Natural killer cell (primary cell): Measurements from ENCODE around the gene MET. TPM values are rescaled to one million over a fixed set of nuclear protein-coding genes. Genes with fewer than 3 reads are reported as not detected.
"Not testable (repeated sequence)": the region's sequence is repeated elsewhere in the genome, so short reads cannot be mapped to it uniquely, and the experiment has no call there.

Experiments
- ATAC-seq, 3 donors: fragments of 150-1000 bp in 2 of 3; fragments of 200-7000 bp in 1 of 3; cut with Tn5 transposase; 1 replicate in 1 of 3; 2 replicates in 2 of 3; pipeline ENCODE4 v1.10.0; 2021; ENCODE audit warnings: mild to moderate bottlenecking in 2 of 3, moderate library complexity in 2 of 3
- DNase-seq, 2 donors: peaks; one replicate each; pipeline versions ENCODE4 v3.0.0 to v3.0.0-alpha.2; 2013 to 2021; ENCODE audit warnings: mixed read lengths in 1 of 2
- H3K27ac ChIP-seq: one replicate; pipeline ENCODE4 v1.5.1; 2013; ENCODE audit warnings: mild to moderate bottlenecking, low read length
- H3K27me3 ChIP-seq: one replicate; pipeline ENCODE4 v1.6.1; 2013; ENCODE audit warnings: low read length; ENCODE audit not compliant: control insufficient read depth, insufficient read depth
- H3K36me3 ChIP-seq: one replicate; pipeline ENCODE4 v1.6.1; 2013; ENCODE audit warnings: low read length; ENCODE audit not compliant: control insufficient read depth, insufficient read depth
- H3K4me1 ChIP-seq: one replicate; pipeline ENCODE4 v1.6.1; 2013; ENCODE audit warnings: low read length; ENCODE audit not compliant: control insufficient read depth, insufficient read depth
- H3K4me3 ChIP-seq: one replicate; pipeline ENCODE4 v1.5.1; 2013; ENCODE audit warnings: low read length
- H3K9me3 ChIP-seq: one replicate; pipeline ENCODE4 v1.6.1; 2013; ENCODE audit warnings: low read length; ENCODE audit not compliant: control insufficient read depth, insufficient read depth
- H3K27ac Mint-ChIP-seq, 2 donors: one replicate each; pipeline ENCODE4 v1.8.0; 2022; ENCODE audit warnings: mild to moderate bottlenecking in 2 of 2, mixed read lengths in 2 of 2, moderate library complexity in 1 of 2
- H3K27me3 Mint-ChIP-seq, 2 donors: one replicate each; pipeline ENCODE4 v1.8.0; 2022; ENCODE audit warnings: low read depth in 2 of 2, mixed read lengths in 2 of 2
- H3K36me3 Mint-ChIP-seq: one replicate; pipeline ENCODE4 v1.8.0; 2022; ENCODE audit warnings: mixed read lengths
- H3K4me1 Mint-ChIP-seq, 2 donors: one replicate each; pipeline ENCODE4 v1.8.0; 2022; ENCODE audit warnings: mixed read lengths in 2 of 2
- H3K4me3 Mint-ChIP-seq: one replicate; pipeline ENCODE4 v1.8.0; 2022; ENCODE audit warnings: mild to moderate bottlenecking, moderate library complexity, mixed read lengths
- H3K9me3 Mint-ChIP-seq, 2 donors: one replicate each; pipeline ENCODE4 v1.8.0; 2022; ENCODE audit warnings: mixed read lengths in 2 of 2
- CTCF ChIP-seq: fragments of 200-600 bp; IDR thresholded peaks from one replicate; pipeline ENCODE4 v1.8.0; 2022; ENCODE audit warnings: antibody characterized with exemption
- WGBS: methylation state at CpG from one replicate; pipeline ENCODE4 v1.1.7; 2013; ENCODE audit warnings: missing lambda C conversion rate; ENCODE audit not compliant: insufficient coverage; 5-methylcytosine and 5-hydroxymethylcytosine counted together
- intact Hi-C: fragments of 100-400 bp; cut with micrococcal nuclease; formaldehyde crosslinking; loops from one replicate; pipeline ENCODE4 v1.14.2; 2022
- total RNA-seq, 4 donors: library from RNA; stranded (reverse); fragments of 120-200 nt in 1 of 4; gene quantifications; one replicate each; pipeline versions ENCODE4 v1.2.3 to v1.2.4, GENCODE V29; 2013 to 2022

MET gene
- total RNA-seq, 3 donors from 2014 or later (not counting 1 experiment from before 2014, with no cell fraction given): 0.16 TPM; not detected in 2

GRCh38 chr7:116810267-116811116 lies 138.5 kb downstream of the MET start:
- no peaks in the 10 kb centered on the region for H3K9me3 Mint-ChIP-seq
- no peaks in the 10 kb centered on the region for H3K4me1 Mint-ChIP-seq
- H3K27me3 ChIP-seq: no peaks in the 10 kb centered on the region
- no peaks in the 10 kb centered on the region for H3K9me3 ChIP-seq
- no peak overlapping the region for H3K4me3 ChIP-seq
- no peak overlapping the region for H3K27ac ChIP-seq
- H3K4me1 ChIP-seq: no peaks in the 10 kb centered on the region
- H3K27me3 Mint-ChIP-seq: no peaks in the 10 kb centered on the region
- DNase-seq (no peak), ATAC-seq (no peak)
- no peak for TF ChIP-seq CTCF
- no peaks in the 10 kb centered on the region for H3K36me3 ChIP-seq
- H3K36me3 Mint-ChIP-seq: no peaks in the 10 kb centered on the region
- intact Hi-C loops: no loop called here
- H3K4me3 Mint-ChIP-seq: no peak overlapping the region
- WGBS: 54% methylated on average over 6 of the region's 6 CpGs
- no peak overlapping the region for H3K27ac Mint-ChIP-seq

GRCh38 chr7:116811768-116812167 lies 139.8 kb downstream of the MET start:
- WGBS: 100% methylated on average over 2 of the region's 3 CpGs
- Histone ChIP-seq H3K36me3 (no peaks in the 10 kb centered on the region), H3K27me3 (no peaks in the 10 kb centered on the region), H3K27ac (no peak overlapping the region), H3K4me1 (no peaks in the 10 kb centered on the region), H3K9me3 (no peaks in the 10 kb centered on the region), H3K4me3 (no peak overlapping the region)
- TF ChIP-seq CTCF: no peak
- ATAC-seq (no peak), DNase-seq (no peak)
- no peaks in the 10 kb centered on the region for H3K27me3 Mint-ChIP-seq
- no peak overlapping the region for H3K27ac Mint-ChIP-seq
- no peaks in the 10 kb centered on the region for H3K36me3 Mint-ChIP-seq
- intact Hi-C loops: no loop called here
- no peaks in the 10 kb centered on the region for H3K4me1 Mint-ChIP-seq
- no peak overlapping the region for H3K4me3 Mint-ChIP-seq
- H3K9me3 Mint-ChIP-seq: no peaks in the 10 kb centered on the region

DNA sequence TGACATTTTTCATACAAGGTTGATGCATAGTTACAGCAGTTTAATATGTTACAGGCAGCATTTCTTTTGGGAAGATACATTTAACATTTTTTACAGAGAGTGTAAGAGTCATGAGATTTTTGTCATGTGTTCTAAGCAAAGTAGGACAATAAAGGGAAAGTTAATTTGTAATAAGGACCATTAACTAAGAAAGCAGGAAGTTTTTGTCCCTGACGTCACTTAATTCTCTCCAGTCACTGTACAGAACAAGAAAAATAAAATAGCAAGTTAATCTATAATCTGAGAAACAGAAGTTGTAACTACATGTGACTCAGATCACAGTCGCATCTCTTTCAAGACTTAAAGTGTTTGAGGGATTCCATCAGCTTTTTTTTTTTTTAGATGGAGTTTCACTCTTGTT lies 140.9 kb downstream of the MET start:
- Histone ChIP-seq H3K36me3 (no peaks in the 10 kb centered on the region), H3K4me1 (no peaks in the 10 kb centered on the region), H3K4me3 (no peak overlapping the region), H3K27me3 (no peaks in the 10 kb centered on the region), H3K27ac (no peak overlapping the region), H3K9me3 (no peaks in the 10 kb centered on the region)
- H3K4me3 Mint-ChIP-seq: no peak overlapping the region
- DNase-seq (no peak), ATAC-seq (no peak)
- peaks cover 0 to 4% of the 10 kb centered on the region in 2 donors for H3K27me3 Mint-ChIP-seq
- H3K9me3 Mint-ChIP-seq: no peaks in the 10 kb centered on the region
- intact Hi-C loops: no loop called here
- no peaks in the 10 kb centered on the region for H3K36me3 Mint-ChIP-seq
- no peak for TF ChIP-seq CTCF
- H3K4me1 Mint-ChIP-seq: no peaks in the 10 kb centered on the region
- WGBS: 82% methylated on average over 2 of the region's 2 CpGs
- no peak overlapping the region for H3K27ac Mint-ChIP-seq

- H3K4me3 ChIP-seq, intact Hi-C loops, DNase-seq, H3K4me1 ChIP-seq, H3K27me3 Mint-ChIP-seq, H3K27ac ChIP-seq, H3K36me3 Mint-ChIP-seq, H3K9me3 ChIP-seq, H3K27ac Mint-ChIP-seq, H3K36me3 ChIP-seq, H3K27me3 ChIP-seq, H3K9me3 Mint-ChIP-seq, H3K4me3 Mint-ChIP-seq, H3K4me1 Mint-ChIP-seq, ATAC-seq: not testable (repeated sequence)
- WGBS: 92% methylated on average over 3 of the region's 3 CpGs
These were observed 141.4 kb downstream of the MET start for GRCh38 chr7:116813371-116813770.
